Measurements from ENCODE around the gene DPY30. TPM values are rescaled to one million over a fixed set of nuclear protein-coding genes. Genes with fewer than 3 reads are reported as not detected.

DPY30 gene
- total and polyA plus RNA-seq, 2 of the 4 experiments (the other 2 are of a cell fraction): 65.2 to 85.2 TPM

GRCh38 chr2:32010670-32011484 lies 28.7 kb downstream of the DPY30 start, which contains the start of gene MEMO1:
Gene MEMO1, minus strand, starts transcription at chr2:32011008. Its CDS starts 761 bp downstream, at chr2:32010247.
- Histone ChIP-seq H2BK5ac (ENCODE audit: low read depth, low read length, poor library complexity, severe bottlenecking) (peak within 1 kb of the TSS; percentile 91), H3K4me1 (ENCODE audit: control insufficient read depth, insufficient read depth, low read length) (peaks cover 2% of the 10 kb centered on the region), H3K4me2 (ENCODE audit: low read depth, low read length) (peak within 1 kb of the TSS; percentile 89), H2AK9ac (replicated peaks; ENCODE audit: low read depth, low read length, poor library complexity) (peak within 1 kb of the TSS; percentile 94), H3K9me3 (ENCODE audit: control insufficient read depth, insufficient read depth, low read length) (no peaks in the 10 kb centered on the region), H3K9ac (ENCODE audit: low read depth, low read length) (peak within 1 kb of the TSS; percentile 95), H3K36me3 (ENCODE audit: control insufficient read depth, insufficient read depth, low read length) (no peaks in the 10 kb centered on the region), H3K14ac (replicated peaks; ENCODE audit: low read depth, low read length) (peak within 1 kb of the TSS; percentile 83), H3K23ac (ENCODE audit: low read depth, low read length) (peak within 1 kb of the TSS; percentile 94), H3K4me3 (ENCODE audit: insufficient read depth, low read depth, low read length) (peak within 1 kb of the TSS; percentile 99), H3K27ac (ENCODE audit: insufficient read depth, low read length) (peak within 1 kb of the TSS; percentile 93), H3K9me1 (ENCODE audit: insufficient read depth, low read length) (no peaks in the 10 kb centered on the region; the same call in 1 of the 2 replicates), H4K91ac (ENCODE audit: insufficient read depth, low read depth, low read length) (peak within 1 kb of the TSS; percentile 94), H2AFZ (replicated peaks; ENCODE audit: low read length, poor library complexity) (peak within 1 kb of the TSS; percentile 94), H4K20me1 (ENCODE audit: insufficient read depth, low read length) (peaks cover 29% of the 10 kb centered on the region), H4K8ac (ENCODE audit: low read depth in 2 of 2, low read length in 2 of 2) (peak within 1 kb of the TSS; percentile 86 to 90), H3K4ac (ENCODE audit: low read depth, low read length) (peak within 1 kb of the TSS; percentile 91), H3K56ac (ENCODE audit: extremely low read depth, insufficient read depth, low read length) (peak within 1 kb of the TSS; percentile 94), H3K27me3 (ENCODE audit: control insufficient read depth, insufficient read depth, low read length) (no peaks in the 10 kb centered on the region), H2BK120ac (ENCODE audit: low read depth, low read length) (peak within 1 kb of the TSS; percentile 63), H2BK20ac (ENCODE audit: low read depth, low read length) (peak within 1 kb of the TSS; percentile 14; the same call in 1 of the 2 replicates), H4K5ac (ENCODE audit: low read depth, low read length) (peak within 1 kb of the TSS; percentile 94), H2BK15ac (ENCODE audit: low read depth, low read length) (peak within 1 kb of the TSS; percentile 93; the same call in 2 of the 3 replicates), H2AK5ac (ENCODE audit: low read depth, low read length) (peak within 1 kb of the TSS; percentile 46), H3K79me1 (ENCODE audit: low read depth in 1 of 2, low read length in 2 of 2) (peaks cover 9 to 18% of the 10 kb centered on the region in 2 experiments; a peak in 3 of 4 replicates), H3K18ac (ENCODE audit: low read depth, low read length) (peak within 1 kb of the TSS; percentile 80)
- intact Hi-C loops (cut with micrococcal nuclease) (loop anchor here (1.0 kb wide), 1 partner anchor 52 kb away; the partner anchor contains the start of gene SPAST), in situ Hi-C loops (cut with MboI; ENCODE audit: low sequenced_read_pairs) (no loop called here), dilution Hi-C loops (cut with HindIII; ENCODE audit: low sequenced_read_pairs, unreplicated experiment) (no loop called here)
- DNase-seq: peak; percentile 92
- 0% methylated on average over 11 of the region's 57 CpGs; no CpG with 5 or more reads in 1 of the 2 experiments for WGBS, 2 experiments (ENCODE audit: extremely low coverage in 2 of 2, insufficient read length in 1 of 2)
- POLR2A ChIA-PET (ENCODE audit: unreplicated experiment): interaction anchor here (0.5 kb wide), 1 partner anchor 52 kb away, joined by 4 read pairs; no protein-coding TSS in a partner anchor
- CTCF ChIA-PET: no interaction called here
- peak; percentile 81 for ATAC-seq (ENCODE audit: low read depth)
- BruUV-seq (replicated peaks): no TSS peak
- TF ChIP-seq BHLHE40 (IDR thresholded peaks at IDR 0.05; ENCODE audit: low read depth, low read length) (peak; percentile 41; the same call in 1 of the 2 replicates), CHD1 (IDR thresholded peaks at IDR 0.05; ENCODE audit: low read depth, low read length) (no peak), NFE2L2 (IDR thresholded peaks at IDR 0.05; ENCODE audit: low read depth, low read length) (no peak), RFX5 (IDR thresholded peaks at IDR 0.05; ENCODE audit: low read depth, low read length) (no peak), CTCF (conservative IDR thresholded peaks at IDR 0.05; ENCODE audit: low read depth, low read length) (0 out of 2 replicates have a peak, but pooled peaks have one; percentile 12), FOS (IDR thresholded peaks at IDR 0.05; ENCODE audit: low read depth, low read length) (no peak), SMC3 (IDR thresholded peaks at IDR 0.05; ENCODE audit: low read depth, low read length) (no peak), MXI1 (IDR thresholded peaks at IDR 0.05; ENCODE audit: borderline replicate concordance, low read depth, low read length) (peak; percentile 87; the same call in 1 of the 2 replicates), MAZ (IDR thresholded peaks at IDR 0.05; ENCODE audit: borderline replicate concordance, low read depth, low read length) (peak; percentile 97), RAD21 (IDR thresholded peaks at IDR 0.05; ENCODE audit: low read length) (no peak; the same call in 1 of the 2 replicates), POLR2A (IDR thresholded peaks at IDR 0.05; ENCODE audit: low read depth, low read length) (peak; percentile 63)
- TF ChIP-seq, protein P1, sequence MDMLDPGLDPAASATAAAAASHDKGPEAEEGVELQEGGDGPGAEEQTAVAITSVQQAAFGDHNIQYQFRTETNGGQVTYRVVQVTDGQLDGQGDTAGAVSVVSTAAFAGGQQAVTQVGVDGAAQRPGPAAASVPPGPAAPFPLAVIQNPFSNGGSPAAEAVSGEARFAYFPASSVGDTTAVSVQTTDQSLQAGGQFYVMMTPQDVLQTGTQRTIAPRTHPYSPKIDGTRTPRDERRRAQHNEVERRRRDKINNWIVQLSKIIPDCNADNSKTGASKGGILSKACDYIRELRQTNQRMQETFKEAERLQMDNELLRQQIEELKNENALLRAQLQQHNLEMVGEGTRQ (IDR thresholded peaks at IDR 0.05; ENCODE audit: low read depth, low read length): no peak; the same call in 1 of the 2 replicates
- TF ChIP-seq, protein P2, sequence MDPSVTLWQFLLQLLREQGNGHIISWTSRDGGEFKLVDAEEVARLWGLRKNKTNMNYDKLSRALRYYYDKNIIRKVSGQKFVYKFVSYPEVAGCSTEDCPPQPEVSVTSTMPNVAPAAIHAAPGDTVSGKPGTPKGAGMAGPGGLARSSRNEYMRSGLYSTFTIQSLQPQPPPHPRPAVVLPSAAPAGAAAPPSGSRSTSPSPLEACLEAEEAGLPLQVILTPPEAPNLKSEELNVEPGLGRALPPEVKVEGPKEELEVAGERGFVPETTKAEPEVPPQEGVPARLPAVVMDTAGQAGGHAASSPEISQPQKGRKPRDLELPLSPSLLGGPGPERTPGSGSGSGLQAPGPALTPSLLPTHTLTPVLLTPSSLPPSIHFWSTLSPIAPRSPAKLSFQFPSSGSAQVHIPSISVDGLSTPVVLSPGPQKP (IDR thresholded peaks at IDR 0.05; ENCODE audit: borderline replicate concordance, low read depth, low read length): no peak
